Neuron (in vitro differentiated cells): Measurements from ENCODE around the gene IMMP2L.

Source experiments
- H2AFZ ChIP-seq: one replicate; pipeline ENCODE4 v1.6.1; 2013; ENCODE audit warnings: low read depth, mild to moderate bottlenecking, inconsistent platforms, low read length, moderate library complexity
- H3K27me3 ChIP-seq: one replicate; pipeline ENCODE4 v1.6.1; 2013; ENCODE audit warnings: low read length; ENCODE audit not compliant: insufficient read depth
- H3K36me3 ChIP-seq: one replicate; pipeline ENCODE4 v1.6.1; 2013; ENCODE audit warnings: low read length; ENCODE audit not compliant: insufficient read depth
- H3K4me1 ChIP-seq: one replicate; pipeline ENCODE4 v1.6.1; 2013; ENCODE audit warnings: low read length; ENCODE audit not compliant: insufficient read depth
- H3K4me3 ChIP-seq: 2 replicates; pipeline ENCODE4 v1.5.1; 2013; ENCODE audit warnings: mild to moderate bottlenecking, low read length, moderate library complexity
- H3K9me3 ChIP-seq: one replicate; pipeline ENCODE4 v1.6.1; 2013; ENCODE audit warnings: low read length

IMMP2L gene

GRCh38 chr7:110766864-110767263 lies 795.4 kb downstream of the IMMP2L start:
- Histone ChIP-seq H3K4me1 (peaks cover 4% of the 10 kb centered on the region), H3K4me3 (no peak overlapping the region), H3K27me3 (no peaks in the 10 kb centered on the region), H3K36me3 (no peaks in the 10 kb centered on the region), H2AFZ (no peak overlapping the region), H3K9me3 (no peaks in the 10 kb centered on the region)

GRCh38 chr7:110764852-110765251 lies 797.4 kb downstream of the IMMP2L start:
- Histone ChIP-seq H3K36me3 (no peaks in the 10 kb centered on the region), H3K4me1 (peaks cover 10% of the 10 kb centered on the region), H3K9me3 (no peaks in the 10 kb centered on the region), H2AFZ (no peak overlapping the region), H3K27me3 (no peaks in the 10 kb centered on the region), H3K4me3 (no peak overlapping the region)

GRCh38 chr7:110762546-110763225 lies 799.6 kb downstream of the IMMP2L start:
- no peaks in the 10 kb centered on the region for H3K27me3 ChIP-seq
- no peaks in the 10 kb centered on the region for H3K9me3 ChIP-seq
- H3K36me3 ChIP-seq: no peaks in the 10 kb centered on the region
- H3K4me3 ChIP-seq: no peak overlapping the region
- H3K4me1 ChIP-seq: peaks cover 18% of the 10 kb centered on the region
- H2AFZ ChIP-seq: no peak overlapping the region

GRCh38 chr7:110760341-110760740 lies 802.0 kb downstream of the IMMP2L start:
- H3K9me3 ChIP-seq: no peaks in the 10 kb centered on the region
- H2AFZ ChIP-seq: no peak overlapping the region
- peaks cover 18% of the 10 kb centered on the region for H3K4me1 ChIP-seq
- H3K4me3 ChIP-seq: no peak overlapping the region
- no peaks in the 10 kb centered on the region for H3K27me3 ChIP-seq
- no peaks in the 10 kb centered on the region for H3K36me3 ChIP-seq

GRCh38 chr7:110759069-110759468 lies 803.2 kb downstream of the IMMP2L start:
- Histone ChIP-seq H2AFZ (no peak overlapping the region), H3K4me3 (no peak overlapping the region), H3K9me3 (no peaks in the 10 kb centered on the region), H3K36me3 (no peaks in the 10 kb centered on the region), H3K4me1 (peaks cover 18% of the 10 kb centered on the region), H3K27me3 (no peaks in the 10 kb centered on the region)

GRCh38 chr7:110754649-110755048 lies 807.6 kb downstream of the IMMP2L start:
- no peak overlapping the region for H3K4me3 ChIP-seq
- H3K27me3 ChIP-seq: no peaks in the 10 kb centered on the region
- no peaks in the 10 kb centered on the region for H3K9me3 ChIP-seq

GRCh38 chr7:110750931-110751605 lies 811.2 kb downstream of the IMMP2L start:
- no peaks in the 10 kb centered on the region for H3K9me3 ChIP-seq
- H3K36me3 ChIP-seq: no peaks in the 10 kb centered on the region
- no peaks in the 10 kb centered on the region for H3K27me3 ChIP-seq
- H3K4me1 ChIP-seq: peaks cover 7% of the 10 kb centered on the region
- no peak overlapping the region for H3K4me3 ChIP-seq
- no peak overlapping the region for H2AFZ ChIP-seq

More at GRCh38 chr7:110754649-110755048, 807.6 kb downstream of the IMMP2L start:
- Histone ChIP-seq H3K4me1 (peaks cover 17% of the 10 kb centered on the region), H2AFZ (no peak overlapping the region), H3K36me3 (no peaks in the 10 kb centered on the region)

GRCh38 chr7:110733221-110733620 lies 829.1 kb downstream of the IMMP2L start:
- H2AFZ ChIP-seq: no peak overlapping the region
- no peaks in the 10 kb centered on the region for H3K27me3 ChIP-seq
- no peak overlapping the region for H3K4me3 ChIP-seq
- no peaks in the 10 kb centered on the region for H3K4me1 ChIP-seq
- H3K9me3 ChIP-seq: no peaks in the 10 kb centered on the region
- H3K36me3 ChIP-seq: no peaks in the 10 kb centered on the region

GRCh38 chr7:110724811-110725210 lies 837.5 kb downstream of the IMMP2L start:
- H3K9me3 ChIP-seq: no peaks in the 10 kb centered on the region
- no peaks in the 10 kb centered on the region for H3K36me3 ChIP-seq
- no peak overlapping the region for H3K4me3 ChIP-seq
- H3K27me3 ChIP-seq: no peaks in the 10 kb centered on the region
- H2AFZ ChIP-seq: no peak overlapping the region
- no peaks in the 10 kb centered on the region for H3K4me1 ChIP-seq

- no peak overlapping the region for H3K4me3 ChIP-seq
- H2AFZ ChIP-seq: no peak overlapping the region
- H3K27me3 ChIP-seq: no peaks in the 10 kb centered on the region
- no peaks in the 10 kb centered on the region for H3K36me3 ChIP-seq
- no peaks in the 10 kb centered on the region for H3K9me3 ChIP-seq
- no peaks in the 10 kb centered on the region for H3K4me1 ChIP-seq
Measured at GRCh38 chr7:110721395-110721794, 840.9 kb downstream of the IMMP2L start.

- H3K36me3 ChIP-seq: no peaks in the 10 kb centered on the region
- no peak overlapping the region for H3K4me3 ChIP-seq
- H3K9me3 ChIP-seq: no peaks in the 10 kb centered on the region
- H3K4me1 ChIP-seq: no peaks in the 10 kb centered on the region
- H2AFZ ChIP-seq: no peak overlapping the region
- H3K27me3 ChIP-seq: no peaks in the 10 kb centered on the region
Measured at GRCh38 chr7:110720626-110721025, 841.7 kb downstream of the IMMP2L start.

GRCh38 chr7:110719741-110720140 lies 842.6 kb downstream of the IMMP2L start:
- Histone ChIP-seq H2AFZ (no peak overlapping the region), H3K4me3 (no peak overlapping the region), H3K9me3 (no peaks in the 10 kb centered on the region), H3K4me1 (no peaks in the 10 kb centered on the region), H3K27me3 (no peaks in the 10 kb centered on the region), H3K36me3 (no peaks in the 10 kb centered on the region)

GRCh38 chr7:110718503-110719205 lies 843.6 kb downstream of the IMMP2L start:
- Histone ChIP-seq H3K27me3 (no peaks in the 10 kb centered on the region), H2AFZ (no peak overlapping the region), H3K36me3 (no peaks in the 10 kb centered on the region), H3K9me3 (no peaks in the 10 kb centered on the region), H3K4me1 (no peaks in the 10 kb centered on the region), H3K4me3 (no peak overlapping the region)
